Ishikawa (cell line): ENCODE data around the gene ERVFRD-1.

ENCODE experiments used
- CEBPB ChIP-seq: IDR thresholded peaks from 2 replicates; pipeline ENCODE4 v1.6.1; 2012
- CREB1 ChIP-seq: IDR thresholded peaks from 2 replicates; pipeline ENCODE4 v1.6.1; 2012; ENCODE audit warnings: low read depth
- EGR1 ChIP-seq: IDR thresholded peaks from 2 replicates; pipeline ENCODE4 v1.6.1; 2012
- EP300 ChIP-seq: IDR thresholded peaks from 2 replicates; pipeline ENCODE4 v1.6.1; 2012; ENCODE audit warnings: borderline replicate concordance
- FOXM1 ChIP-seq: IDR thresholded peaks from 2 replicates; pipeline ENCODE4 v1.6.1; 2012; ENCODE audit warnings: low read depth, borderline replicate concordance
- TAF1 ChIP-seq: IDR thresholded peaks from 2 replicates; pipeline ENCODE4 v1.6.1; 2012; ENCODE audit warnings: low read depth, mild to moderate bottlenecking
- TCF12 ChIP-seq: IDR thresholded peaks from 2 replicates; pipeline ENCODE4 v1.6.1; 2012; ENCODE audit warnings: low read depth
- TEAD4 ChIP-seq: IDR thresholded peaks from 2 replicates; pipeline ENCODE4 v1.6.1; 2012
- YY1 ChIP-seq: IDR thresholded peaks from 2 replicates; pipeline ENCODE4 v1.6.1; 2012; ENCODE audit warnings: low read depth
- ZBTB7A ChIP-seq: IDR thresholded peaks from 2 replicates; pipeline ENCODE4 v1.6.1; 2012; ENCODE audit warnings: low read depth
- TF ChIP-seq, protein P1 (sequence below): IDR thresholded peaks from 2 replicates; pipeline ENCODE4 v1.6.1; 2012
- TF ChIP-seq, protein P2 (sequence below): IDR thresholded peaks from 2 replicates; pipeline ENCODE4 v1.6.1; 2012; ENCODE audit warnings: low read depth, mild to moderate bottlenecking

DNA sequence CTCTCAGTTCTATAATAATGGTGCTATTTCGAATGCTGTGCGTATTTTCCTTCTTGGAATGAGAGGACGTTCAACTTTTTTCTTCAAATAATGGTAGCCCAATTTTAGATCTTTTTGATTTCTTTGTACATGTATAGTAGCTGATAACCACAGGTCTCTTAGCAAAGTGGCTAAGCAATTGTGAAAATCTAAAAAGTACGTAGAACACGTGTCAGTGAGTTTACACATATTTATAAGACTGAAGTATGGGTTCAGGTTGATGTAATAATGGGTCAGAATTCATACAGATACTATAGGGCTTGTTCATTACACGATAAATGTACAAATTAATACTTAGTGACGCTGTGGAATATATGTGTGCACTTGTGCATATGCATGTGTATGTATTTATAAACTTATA, 16.6 kb downstream of the ERVFRD-1 start:
- TF ChIP-seq YY1 (no peak), ZBTB7A (no peak), CREB1 (no peak), TCF12 (no peak), EP300 (no peak), CEBPB (no peak), FOXM1 (no peak), TEAD4 (no peak), EGR1 (no peak), TAF1 (no peak)
- TF ChIP-seq, protein P1, sequence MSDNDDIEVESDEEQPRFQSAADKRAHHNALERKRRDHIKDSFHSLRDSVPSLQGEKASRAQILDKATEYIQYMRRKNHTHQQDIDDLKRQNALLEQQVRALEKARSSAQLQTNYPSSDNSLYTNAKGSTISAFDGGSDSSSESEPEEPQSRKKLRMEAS: no peak
- TF ChIP-seq, protein P2, sequence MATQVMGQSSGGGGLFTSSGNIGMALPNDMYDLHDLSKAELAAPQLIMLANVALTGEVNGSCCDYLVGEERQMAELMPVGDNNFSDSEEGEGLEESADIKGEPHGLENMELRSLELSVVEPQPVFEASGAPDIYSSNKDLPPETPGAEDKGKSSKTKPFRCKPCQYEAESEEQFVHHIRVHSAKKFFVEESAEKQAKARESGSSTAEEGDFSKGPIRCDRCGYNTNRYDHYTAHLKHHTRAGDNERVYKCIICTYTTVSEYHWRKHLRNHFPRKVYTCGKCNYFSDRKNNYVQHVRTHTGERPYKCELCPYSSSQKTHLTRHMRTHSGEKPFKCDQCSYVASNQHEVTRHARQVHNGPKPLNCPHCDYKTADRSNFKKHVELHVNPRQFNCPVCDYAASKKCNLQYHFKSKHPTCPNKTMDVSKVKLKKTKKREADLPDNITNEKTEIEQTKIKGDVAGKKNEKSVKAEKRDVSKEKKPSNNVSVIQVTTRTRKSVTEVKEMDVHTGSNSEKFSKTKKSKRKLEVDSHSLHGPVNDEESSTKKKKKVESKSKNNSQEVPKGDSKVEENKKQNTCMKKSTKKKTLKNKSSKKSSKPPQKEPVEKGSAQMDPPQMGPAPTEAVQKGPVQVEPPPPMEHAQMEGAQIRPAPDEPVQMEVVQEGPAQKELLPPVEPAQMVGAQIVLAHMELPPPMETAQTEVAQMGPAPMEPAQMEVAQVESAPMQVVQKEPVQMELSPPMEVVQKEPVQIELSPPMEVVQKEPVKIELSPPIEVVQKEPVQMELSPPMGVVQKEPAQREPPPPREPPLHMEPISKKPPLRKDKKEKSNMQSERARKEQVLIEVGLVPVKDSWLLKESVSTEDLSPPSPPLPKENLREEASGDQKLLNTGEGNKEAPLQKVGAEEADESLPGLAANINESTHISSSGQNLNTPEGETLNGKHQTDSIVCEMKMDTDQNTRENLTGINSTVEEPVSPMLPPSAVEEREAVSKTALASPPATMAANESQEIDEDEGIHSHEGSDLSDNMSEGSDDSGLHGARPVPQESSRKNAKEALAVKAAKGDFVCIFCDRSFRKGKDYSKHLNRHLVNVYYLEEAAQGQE: no peak
